H9 (cell line): Measurements from ENCODE around the gene MPPE1. TPM values are rescaled to one million over a fixed set of nuclear protein-coding genes. Genes with fewer than 3 reads are reported as not detected.
A peak's percentile ranks its signal among the peaks of the same experiment; 100 is the strongest.

Experiments used
- DNase-seq: peaks from one replicate; pipeline ENCODE4 v3.0.0-alpha.2; 2017
- H2AFZ ChIP-seq: one replicate; pipeline ENCODE4 v1.6.1; 2013; ENCODE audit warnings: mild to moderate bottlenecking, low read length, control low read depth, moderate library complexity
- H2AK5ac ChIP-seq: 2 replicates; pipeline ENCODE4 v1.6.1; 2013; ENCODE audit warnings: low read length, control low read depth, mixed read lengths; ENCODE audit not compliant: insufficient read length
- H2BK120ac ChIP-seq: one replicate; pipeline ENCODE4 v1.6.1; 2013; ENCODE audit warnings: low read depth, mild to moderate bottlenecking, low read length, control low read depth, inconsistent platforms; ENCODE audit not compliant: poor library complexity, severe bottlenecking
- H2BK12ac ChIP-seq: 2 replicates; pipeline ENCODE4 v1.6.1; 2013; ENCODE audit warnings: low read length, control low read depth, mixed read lengths, low read depth; ENCODE audit not compliant: insufficient read length
- H2BK15ac ChIP-seq: 2 replicates; pipeline ENCODE4 v1.6.1; 2013; ENCODE audit warnings: low read depth, low read length, control low read depth
- H2BK20ac ChIP-seq: one replicate; pipeline ENCODE4 v1.6.1; 2013; ENCODE audit warnings: low read depth, mild to moderate bottlenecking, low read length, control low read depth, inconsistent platforms; ENCODE audit not compliant: poor library complexity, severe bottlenecking
- H2BK5ac ChIP-seq: 2 replicates; pipeline ENCODE4 v1.6.1; 2013; ENCODE audit warnings: low read length, control low read depth, mixed read lengths; ENCODE audit not compliant: insufficient read length
- H3K14ac ChIP-seq: 2 replicates; pipeline ENCODE4 v1.6.1; 2013; ENCODE audit warnings: low read length, control low read depth; ENCODE audit not compliant: insufficient read depth
- H3K18ac ChIP-seq: 2 replicates; pipeline ENCODE4 v1.6.1; 2013; ENCODE audit warnings: low read depth, mild to moderate bottlenecking, mixed read lengths, low read length, control low read depth; ENCODE audit not compliant: insufficient read length
- H3K23ac ChIP-seq: 2 replicates; pipeline ENCODE4 v1.6.1; 2013; ENCODE audit warnings: low read length, control low read depth, mixed read lengths, low read depth; ENCODE audit not compliant: insufficient read length
- H3K23me2 ChIP-seq: 2 replicates; pipeline ENCODE4 v1.6.1; 2013; ENCODE audit warnings: low read depth, mild to moderate bottlenecking, mixed read lengths, low read length, control low read depth; ENCODE audit not compliant: insufficient read length, poor library complexity, severe bottlenecking
- H3K27ac ChIP-seq: 2 replicates; pipeline ENCODE4 v1.5.1; 2013; ENCODE audit warnings: low read length, control low read depth, mixed read lengths, low read depth; ENCODE audit not compliant: insufficient read length
- H3K27me3 ChIP-seq: 2 replicates; pipeline ENCODE4 v1.6.1; 2013; ENCODE audit warnings: low read length, control low read depth, inconsistent platforms; ENCODE audit not compliant: insufficient read depth
- H3K4ac ChIP-seq: 2 replicates; pipeline ENCODE4 v1.6.1; 2013; ENCODE audit warnings: low read depth, mild to moderate bottlenecking, control low read depth, inconsistent platforms, low read length, moderate library complexity
- H3K4me1 ChIP-seq: 2 replicates; pipeline ENCODE4 v1.6.1; 2013; ENCODE audit warnings: low read length, control low read depth, inconsistent platforms; ENCODE audit not compliant: insufficient read depth
- H3K4me2 ChIP-seq: 2 replicates; pipeline ENCODE4 v1.6.1; 2013; ENCODE audit warnings: low read length, control low read depth, mixed read lengths; ENCODE audit not compliant: insufficient read length, insufficient read depth
- H3K56ac ChIP-seq: 2 replicates; pipeline ENCODE4 v1.6.1; 2013; ENCODE audit warnings: low read depth, mild to moderate bottlenecking, mixed read lengths, low read length, control low read depth; ENCODE audit not compliant: insufficient read length
- H3K79me1 ChIP-seq: 2 replicates; pipeline ENCODE4 v1.6.1; 2013; ENCODE audit warnings: low read depth, mild to moderate bottlenecking, moderate library complexity, low read length, control low read depth, inconsistent platforms; ENCODE audit not compliant: insufficient read depth, poor library complexity, severe bottlenecking
- H3K79me2 ChIP-seq: 2 replicates; pipeline ENCODE4 v1.6.1; 2013; ENCODE audit warnings: low read length, control low read depth, inconsistent platforms; ENCODE audit not compliant: insufficient read depth
- H3K9ac ChIP-seq: 2 replicates; pipeline ENCODE4 v1.6.1; 2013; ENCODE audit warnings: low read length, control low read depth, mixed read lengths; ENCODE audit not compliant: insufficient read length; ENCODE audit errors: extremely low read depth
- H3K9me3 ChIP-seq: one replicate; pipeline ENCODE4 v1.6.1; 2013; ENCODE audit warnings: low read depth, low read length, inconsistent platforms; ENCODE audit not compliant: control insufficient read depth
- H3T11ph ChIP-seq: one replicate; pipeline ENCODE4 v1.6.1; 2013; ENCODE audit warnings: mild to moderate bottlenecking, low read length, control low read depth, inconsistent platforms
- H4K20me1 ChIP-seq: one replicate; pipeline ENCODE4 v1.6.1; 2013; ENCODE audit not compliant: control insufficient read depth, insufficient read length, insufficient read depth
- H4K5ac ChIP-seq: 2 replicates; pipeline ENCODE4 v1.6.1; 2013; ENCODE audit warnings: low read depth, mild to moderate bottlenecking, mixed read lengths, low read length, control low read depth; ENCODE audit not compliant: insufficient read length
- H4K8ac ChIP-seq: replicated peaks from 2 replicates; pipeline ENCODE4 v1.6.1; 2013; ENCODE audit warnings: low read length, control low read depth, mixed read lengths, low read depth; ENCODE audit not compliant: insufficient read length
- H4K91ac ChIP-seq: 2 replicates; pipeline ENCODE4 v1.6.1; 2013; ENCODE audit warnings: low read depth, mild to moderate bottlenecking, moderate library complexity, mixed read lengths, low read length, control low read depth; ENCODE audit not compliant: insufficient read length
- H3K27ac Mint-ChIP-seq, 3 experiments: 2 replicates in 2 of 3; 3 replicates in 1 of 3; pipeline ENCODE4 v1.8.0; 2020 to 2021; ENCODE audit warnings: mixed read lengths in 3 of 3, mild to moderate bottlenecking in 1 of 3, moderate library complexity in 1 of 3
- H3K27me3 Mint-ChIP-seq: 2 replicates; pipeline ENCODE4 v1.8.0; 2021; ENCODE audit warnings: low read depth, mild to moderate bottlenecking, moderate library complexity, mixed read lengths
- H3K36me3 Mint-ChIP-seq, 3 experiments: 2 replicates in 2 of 3; 3 replicates in 1 of 3; pipeline ENCODE4 v1.8.0; 2020 to 2021; ENCODE audit warnings: low read depth in 3 of 3, mixed read lengths in 3 of 3; ENCODE audit not compliant: insufficient read depth in 1 of 3
- H3K4me1 Mint-ChIP-seq, 2 experiments: 2 replicates each; pipeline ENCODE4 v1.8.0; 2020; ENCODE audit warnings: mixed read lengths in 2 of 2
- H3K4me3 Mint-ChIP-seq, 2 experiments: 2 replicates in 1 of 2; 3 replicates in 1 of 2; pipeline ENCODE4 v1.8.0; 2020 to 2021; ENCODE audit warnings: mild to moderate bottlenecking in 2 of 2, mixed read lengths in 2 of 2, moderate library complexity in 1 of 2
- H3K9me3 Mint-ChIP-seq, 2 experiments: 2 replicates in 1 of 2; 3 replicates in 1 of 2; pipeline ENCODE4 v1.8.0; 2020; ENCODE audit warnings: mild to moderate bottlenecking in 2 of 2, mixed read lengths in 2 of 2, moderate library complexity in 1 of 2
- WGBS: extraction: QIAGEN DNeasy Blood & Tissue Kit; methylation state at CpG from one replicate; pipeline ENCODE4 v1.1.7; 2013; ENCODE audit warnings: missing lambda C conversion rate, low lambda C conversion rate, mixed read lengths; ENCODE audit not compliant: insufficient read length; ENCODE audit errors: extremely low coverage; 5-methylcytosine and 5-hydroxymethylcytosine counted together
- total RNA-seq: library from RNA; stranded (reverse); gene quantifications from 2 replicates; pipeline ENCODE4 v1.2.1, GENCODE V29; 2021
- TF ChIP-seq, protein P1 (sequence below): fragments of 200-600 bp; sonication (generic); conservative IDR thresholded peaks from 3 replicates; pipeline ENCODE4 v1.8.0; 2021; ENCODE audit warnings: antibody characterized with exemption, mild to moderate bottlenecking

MPPE1 gene
- total RNA-seq, 1 experiment from 2014 or later, result 13.2 TPM

DNA sequence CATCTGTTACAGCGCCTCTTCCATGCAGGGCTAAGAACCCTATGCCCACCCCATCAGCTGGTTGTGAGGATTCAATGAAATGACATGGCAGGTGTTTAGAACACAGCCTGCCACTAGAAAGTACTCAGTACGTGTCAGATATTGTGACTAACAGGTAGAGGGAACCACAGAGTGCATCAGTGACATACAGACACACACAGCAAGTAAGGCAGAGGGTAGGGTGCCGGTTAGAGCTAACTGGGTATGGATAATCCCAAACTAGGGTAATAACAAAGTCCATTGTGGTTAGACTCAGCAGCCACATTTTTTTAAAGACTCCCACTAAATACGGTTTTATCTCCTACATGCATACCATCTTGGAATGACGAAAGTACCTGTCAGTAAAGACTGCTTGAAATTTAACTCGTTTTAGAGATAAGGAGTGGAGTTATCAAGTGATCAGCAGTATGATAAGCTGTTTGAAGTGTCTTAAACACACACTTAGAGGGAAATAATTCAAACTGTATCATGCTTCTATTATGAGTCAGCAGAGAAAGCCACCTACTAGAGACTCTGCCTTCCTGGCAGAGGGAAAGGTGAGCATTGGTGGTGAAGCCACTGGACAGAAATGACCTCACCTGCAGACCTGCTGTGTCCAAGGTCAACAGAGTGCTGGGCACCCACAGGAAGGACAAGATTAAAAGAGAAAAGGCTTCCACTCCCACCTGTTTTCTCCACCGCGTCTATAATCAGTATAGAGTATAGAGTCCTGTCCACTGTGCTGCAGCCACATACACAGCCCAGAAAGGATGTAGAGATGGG lies 20.6 kb downstream of the MPPE1 start:
- no peak overlapping the region for H3K23ac ChIP-seq

More for the DNA sequence above, 20.6 kb downstream of the MPPE1 start:
- no peak overlapping the region for H3K4me2 ChIP-seq
- H3T11ph ChIP-seq, result no peak overlapping the region
- Mint-ChIP-seq H3K4me3 (no peak overlapping the region), H3K4me1 (peaks cover 4 to 15% of the 10 kb centered on the region in 2 experiments), H3K27me3 (no peaks in the 10 kb centered on the region), H3K27ac (peak overlapping the region in 1 of 3 experiments; percentile 41; a peak in 1 of 7 replicates), H3K36me3 (peaks cover 3 to 30% (median 11%) of the 10 kb centered on the region in 3 experiments; a peak in 5 of 7 replicates), H3K9me3 (no peaks in the 10 kb centered on the region)
- no peak overlapping the region for H4K8ac ChIP-seq
- no peak overlapping the region for H3K27ac ChIP-seq
- no peaks in the 10 kb centered on the region for H3K79me2 ChIP-seq
- H2BK15ac ChIP-seq, result no peak overlapping the region
- no peak overlapping the region for H3K4ac ChIP-seq
- no peak overlapping the region for H2BK5ac ChIP-seq
- H2BK20ac ChIP-seq, result no peak overlapping the region
- H3K4me1 ChIP-seq, result no peaks in the 10 kb centered on the region; the same call in 1 of the 2 replicates
- H3K23me2 ChIP-seq, result no peaks in the 10 kb centered on the region
- no peak overlapping the region for H3K56ac ChIP-seq
- TF ChIP-seq, protein P1, sequence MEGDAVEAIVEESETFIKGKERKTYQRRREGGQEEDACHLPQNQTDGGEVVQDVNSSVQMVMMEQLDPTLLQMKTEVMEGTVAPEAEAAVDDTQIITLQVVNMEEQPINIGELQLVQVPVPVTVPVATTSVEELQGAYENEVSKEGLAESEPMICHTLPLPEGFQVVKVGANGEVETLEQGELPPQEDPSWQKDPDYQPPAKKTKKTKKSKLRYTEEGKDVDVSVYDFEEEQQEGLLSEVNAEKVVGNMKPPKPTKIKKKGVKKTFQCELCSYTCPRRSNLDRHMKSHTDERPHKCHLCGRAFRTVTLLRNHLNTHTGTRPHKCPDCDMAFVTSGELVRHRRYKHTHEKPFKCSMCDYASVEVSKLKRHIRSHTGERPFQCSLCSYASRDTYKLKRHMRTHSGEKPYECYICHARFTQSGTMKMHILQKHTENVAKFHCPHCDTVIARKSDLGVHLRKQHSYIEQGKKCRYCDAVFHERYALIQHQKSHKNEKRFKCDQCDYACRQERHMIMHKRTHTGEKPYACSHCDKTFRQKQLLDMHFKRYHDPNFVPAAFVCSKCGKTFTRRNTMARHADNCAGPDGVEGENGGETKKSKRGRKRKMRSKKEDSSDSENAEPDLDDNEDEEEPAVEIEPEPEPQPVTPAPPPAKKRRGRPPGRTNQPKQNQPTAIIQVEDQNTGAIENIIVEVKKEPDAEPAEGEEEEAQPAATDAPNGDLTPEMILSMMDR, result no peak
- no peak overlapping the region for H4K91ac ChIP-seq
- no peak overlapping the region for H3K18ac ChIP-seq
- no peak overlapping the region for H2AK5ac ChIP-seq
- no peaks in the 10 kb centered on the region for H3K79me1 ChIP-seq
- no peak overlapping the region for H2AFZ ChIP-seq
- no peak overlapping the region for H2BK120ac ChIP-seq
- no CpG with 5 or more reads among the region's 8 CpGs for WGBS
- H2BK12ac ChIP-seq, result no peak overlapping the region
- H3K14ac ChIP-seq, result no peak overlapping the region
- no peak for DNase-seq
- no peaks in the 10 kb centered on the region for H3K27me3 ChIP-seq
- H4K20me1 ChIP-seq, result no peaks in the 10 kb centered on the region
- H3K9me3 ChIP-seq, result no peaks in the 10 kb centered on the region
- no peak overlapping the region for H3K9ac ChIP-seq
- H4K5ac ChIP-seq, result no peak overlapping the region
